ENCODE data around the gene RAD51B.

The RAD51B gene

DNA sequence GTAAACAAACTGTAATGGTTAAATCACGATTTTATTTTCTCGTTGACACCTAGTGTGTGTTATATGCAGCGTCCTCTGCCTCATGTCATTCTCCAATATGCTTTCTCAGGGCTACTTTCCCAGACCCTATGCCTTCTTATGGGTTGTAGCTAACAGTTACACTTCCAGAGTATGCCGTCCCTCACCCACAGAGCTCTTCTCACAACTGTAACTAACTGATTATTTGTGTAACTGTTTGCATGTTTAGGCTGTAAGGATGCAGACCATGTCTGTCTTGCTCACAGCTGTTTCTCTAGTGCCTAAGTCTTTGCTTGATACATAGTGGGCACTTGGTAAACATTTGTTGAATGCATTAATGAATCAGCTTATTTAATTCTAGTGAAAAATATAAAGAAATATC lies 555.8 kb downstream of the RAD51B start:
- no peak for DNase-seq

DNA sequence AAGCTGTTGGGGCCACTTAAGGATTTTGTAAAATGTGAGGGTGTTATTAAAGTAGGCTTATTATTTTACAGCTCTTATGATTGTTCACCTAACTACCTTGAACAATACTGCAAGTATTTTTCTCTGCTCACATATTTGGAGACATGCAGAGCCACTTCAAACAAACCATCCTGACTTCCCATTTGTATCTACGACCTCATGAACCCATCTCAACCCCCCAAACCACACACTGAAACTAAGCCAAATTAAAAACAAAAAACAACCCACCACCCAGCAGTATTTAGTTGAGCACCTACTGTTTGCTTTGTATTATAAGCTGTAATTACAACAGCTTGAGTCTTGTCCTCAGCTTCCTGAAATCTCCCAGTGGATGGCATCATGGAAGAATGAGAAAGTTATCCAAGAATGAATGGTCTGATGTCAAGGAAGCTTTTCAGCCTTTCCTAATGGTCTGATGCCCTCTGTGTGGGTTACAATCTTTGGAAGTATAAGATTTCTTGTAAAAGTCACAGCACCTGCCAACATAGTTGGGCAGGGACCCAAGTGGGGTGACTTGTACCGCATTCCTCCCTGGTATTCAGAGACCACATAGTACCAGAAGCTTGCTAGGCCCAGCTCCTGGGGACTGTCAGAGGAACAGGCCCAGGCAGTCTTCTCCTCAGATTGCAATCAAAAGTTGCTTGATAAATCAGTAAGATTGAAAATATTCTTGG lies 556.6 kb downstream of the RAD51B start:
- no peak for DNase-seq

DNA sequence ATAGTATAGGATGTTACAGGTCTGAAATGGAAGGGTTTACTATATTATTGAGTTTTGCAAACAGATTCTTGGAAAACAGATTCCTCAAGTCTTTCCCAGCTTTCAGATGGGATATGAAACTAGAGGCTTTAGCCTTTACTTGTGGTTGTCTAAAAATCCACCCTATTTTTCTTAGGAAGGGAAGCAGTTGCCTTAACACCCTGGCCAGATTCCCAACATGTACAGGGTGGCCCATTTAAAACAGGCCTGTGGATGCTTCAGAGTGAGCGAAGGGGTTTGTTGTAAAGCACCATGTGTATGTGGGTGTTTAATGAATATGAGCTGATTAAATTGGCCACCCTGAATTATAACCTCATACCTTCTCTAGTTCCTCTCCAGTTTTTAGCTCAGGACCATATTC lies 557.4 kb downstream of the RAD51B start:
- no peak for DNase-seq

DNA sequence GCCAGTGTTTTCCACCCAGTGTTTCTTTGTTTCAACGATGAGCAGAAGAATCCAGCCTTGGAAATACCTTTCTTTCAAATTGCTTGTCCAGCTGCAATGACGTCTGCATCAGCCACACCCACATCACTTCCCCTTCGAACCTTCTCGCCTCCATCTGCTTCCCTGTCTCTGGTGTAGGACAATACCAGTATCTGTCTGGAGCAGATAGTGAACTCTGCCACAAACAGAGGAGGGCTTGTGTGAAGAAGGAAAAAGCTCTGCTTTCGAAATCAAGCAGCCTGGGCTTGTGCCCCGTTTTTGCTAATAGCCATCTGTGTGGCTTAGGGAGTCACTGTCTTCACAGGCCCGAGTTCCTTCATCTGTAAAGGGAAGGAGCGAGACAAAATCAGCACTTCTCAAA lies 557.9 kb downstream of the RAD51B start:
- DNase-seq = peak; percentile 34

DNA sequence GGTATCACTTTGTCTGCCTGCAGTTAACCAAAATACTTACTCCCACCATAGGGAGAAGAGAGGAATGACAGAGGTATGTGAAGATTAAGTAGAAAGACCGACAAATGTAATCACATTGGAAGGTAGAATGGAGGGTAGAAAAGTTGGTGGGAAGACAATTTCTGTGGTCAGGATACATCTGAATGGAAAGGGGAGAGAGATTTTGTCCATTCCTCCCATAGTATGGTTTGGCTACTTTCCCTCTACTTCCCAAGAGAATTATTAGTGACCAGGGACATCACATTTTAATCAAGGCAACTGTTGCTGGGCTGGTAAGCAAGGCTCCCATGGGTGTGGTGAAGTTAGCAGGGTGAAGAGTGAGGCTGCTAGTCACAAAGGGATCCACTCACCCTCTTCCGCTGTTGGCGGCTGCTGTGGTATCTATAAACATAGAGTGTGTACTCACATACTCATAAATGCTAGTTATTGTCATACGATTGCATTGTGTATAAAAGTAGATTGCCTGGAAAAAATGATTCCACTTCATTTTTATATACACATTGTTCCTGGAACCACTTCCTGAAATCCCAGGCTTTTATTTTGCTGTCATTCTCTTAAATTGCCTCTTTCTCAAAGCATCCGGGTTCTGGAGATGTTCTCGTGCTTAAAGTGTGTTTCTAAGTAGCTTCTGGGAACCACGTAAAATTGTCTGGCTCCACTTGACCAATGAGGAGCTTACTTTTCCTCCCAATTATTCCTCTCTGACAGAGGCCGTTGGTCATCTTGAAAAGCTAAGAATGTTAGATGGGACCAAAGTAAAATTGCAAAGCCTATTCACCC lies 560.1 kb downstream of the RAD51B start:
- no peak for DNase-seq

DNA sequence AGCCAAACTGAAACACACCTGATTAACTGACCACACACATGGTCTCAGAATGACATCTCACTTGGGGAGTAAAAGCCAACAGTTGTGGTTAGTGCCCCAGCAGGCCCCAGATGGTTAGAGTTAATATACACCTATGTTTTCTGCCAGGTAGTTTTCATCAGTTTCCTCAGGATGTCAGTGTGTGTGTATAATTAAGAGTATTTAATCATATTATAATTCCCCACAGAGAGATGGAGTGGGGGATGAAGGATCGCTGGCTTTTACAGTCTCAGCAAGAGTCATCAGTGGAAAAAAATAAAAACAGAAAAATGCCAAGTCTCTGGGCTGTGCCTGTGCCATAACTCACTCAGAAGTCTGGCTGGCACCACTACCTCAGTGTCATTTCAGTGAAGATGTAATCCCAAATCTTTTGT lies 560.8 kb downstream of the RAD51B start:
- DNase-seq = no peak

DNA sequence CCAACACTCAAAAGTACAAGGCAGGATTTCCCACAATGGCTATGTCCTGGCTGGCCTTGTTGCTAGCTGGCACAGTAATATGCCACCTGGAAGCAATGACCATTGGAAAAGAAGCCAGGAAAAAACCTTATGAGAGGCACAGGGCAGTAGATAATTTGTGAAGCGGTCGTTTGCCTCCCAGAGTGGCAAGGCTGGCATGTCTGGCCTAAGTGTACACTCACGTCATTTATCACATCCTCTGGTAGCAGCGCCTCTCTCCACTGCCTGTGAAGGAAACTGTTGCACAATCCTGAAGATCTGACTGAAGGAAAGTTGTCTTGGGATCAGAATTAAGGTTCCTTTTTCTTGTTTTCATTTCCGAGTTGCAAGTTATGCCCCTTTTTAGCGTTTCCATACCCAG lies 564.8 kb downstream of the RAD51B start:
- peak; percentile 5 for DNase-seq

DNA sequence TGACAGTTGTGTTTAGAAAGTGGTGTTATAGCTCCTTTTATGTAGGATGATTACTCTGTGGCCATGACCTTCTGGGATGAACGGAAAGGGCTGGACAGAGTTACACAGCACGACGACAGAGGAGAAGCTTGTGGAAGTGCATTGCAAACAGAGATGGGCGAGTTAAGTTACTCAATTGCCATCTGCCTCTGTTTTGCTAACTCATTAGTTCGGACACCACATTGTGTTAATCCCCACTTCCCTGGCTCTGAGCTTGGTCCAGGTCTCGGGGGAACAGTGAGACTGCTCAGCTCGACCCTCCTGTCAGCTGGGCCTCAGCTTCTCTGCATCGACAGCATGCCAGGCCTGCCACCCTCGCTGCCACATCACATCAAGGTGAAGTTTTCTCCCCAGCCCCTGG lies 565.3 kb downstream of the RAD51B start:
- peak; percentile 54 for DNase-seq

DNA sequence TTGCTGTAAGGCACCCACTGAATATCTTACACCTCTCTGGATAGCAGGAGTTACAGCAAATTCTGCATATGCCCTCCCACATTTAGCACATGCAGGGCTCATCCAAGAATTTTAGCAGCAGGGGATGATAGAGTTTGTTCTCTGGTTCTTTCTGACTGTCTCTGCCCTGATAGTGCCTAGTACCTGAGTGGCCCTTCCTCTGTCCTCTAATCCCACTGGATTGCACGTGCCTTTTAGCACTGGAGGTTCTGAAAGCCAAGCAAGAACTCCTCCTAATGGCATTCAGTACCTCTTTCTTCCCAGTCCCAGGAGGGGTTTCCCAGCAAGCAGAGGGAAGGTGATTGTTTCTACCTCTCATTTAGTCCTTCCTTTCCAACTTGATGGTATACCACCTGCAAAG lies 566.9 kb downstream of the RAD51B start:
- no peak for DNase-seq

DNA sequence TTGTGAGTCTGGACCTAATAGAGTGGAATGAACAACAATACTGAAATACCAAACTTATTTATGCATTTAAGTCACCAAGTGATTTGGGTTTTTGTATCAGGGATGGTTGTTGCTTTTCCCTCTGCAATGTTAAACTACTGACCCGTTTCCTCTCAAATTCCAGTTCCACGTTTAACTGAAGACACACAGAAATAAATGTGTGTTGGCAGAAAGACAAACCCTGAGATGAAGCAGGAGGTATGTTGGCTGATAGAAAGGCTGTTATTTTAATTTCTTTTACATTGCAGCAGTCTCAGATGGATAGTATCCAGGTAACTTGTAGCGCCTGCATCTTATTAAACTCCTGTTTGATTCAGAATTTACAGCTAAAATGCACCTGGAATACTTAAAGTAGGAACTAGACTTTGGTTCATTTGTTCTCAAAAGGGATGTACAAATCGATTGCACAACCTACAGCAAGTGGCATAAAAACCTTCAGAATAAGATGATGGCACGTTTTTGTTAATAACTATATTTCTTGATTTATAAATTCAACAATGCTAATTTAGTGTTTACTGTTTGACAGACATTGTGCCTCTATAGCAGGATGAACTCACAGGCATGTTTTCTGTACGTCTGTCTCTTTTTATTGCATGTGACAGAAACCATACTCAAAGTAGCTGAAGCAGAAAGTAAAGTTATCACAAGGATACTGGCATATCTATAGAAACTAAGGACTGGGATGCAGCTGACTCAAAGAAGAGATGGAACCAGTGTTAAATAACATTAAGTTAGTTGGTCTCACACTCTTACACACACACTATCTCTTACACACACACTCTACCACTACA lies 567.6 kb downstream of the RAD51B start:
- DNase-seq = no peak

DNA sequence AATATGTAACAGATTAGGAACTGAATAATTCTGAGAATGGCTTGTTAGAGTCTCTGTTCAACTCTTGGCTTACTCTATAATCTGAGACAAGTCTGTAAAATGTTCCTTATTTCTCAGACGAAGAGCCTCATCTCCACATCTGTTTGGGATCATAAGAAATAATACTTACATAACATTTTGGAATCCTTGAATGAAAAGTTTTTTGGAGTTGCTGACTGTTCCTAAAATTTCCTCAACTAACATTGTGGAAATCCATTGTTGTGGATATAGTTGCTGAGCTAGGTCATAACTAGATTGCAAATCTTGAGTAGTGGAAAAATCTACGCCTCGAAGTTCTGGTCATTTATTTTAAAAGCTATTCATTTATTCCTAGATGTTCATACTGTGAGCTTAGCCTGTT lies 570.4 kb downstream of the RAD51B start:
- no peak for DNase-seq

DNA sequence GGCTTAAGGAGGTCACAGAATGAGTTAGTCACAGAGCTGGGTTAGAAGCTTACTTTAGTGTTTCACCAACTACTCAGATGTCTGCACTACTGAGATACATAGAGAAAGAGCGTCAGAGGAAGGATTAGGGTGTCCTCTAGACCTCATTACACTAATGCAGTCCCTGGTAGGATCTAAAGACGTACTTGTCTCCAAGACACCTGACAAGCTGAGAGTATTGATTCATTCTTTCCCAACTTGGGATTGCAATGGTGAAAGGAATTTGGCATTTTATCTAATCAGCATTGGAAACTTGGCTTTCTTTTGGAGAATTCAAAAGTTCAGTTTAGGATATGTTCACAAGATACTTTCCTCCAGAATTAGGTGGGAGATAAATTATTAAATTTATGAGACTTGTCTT lies 571.2 kb downstream of the RAD51B start:
- no peak for DNase-seq

DNA sequence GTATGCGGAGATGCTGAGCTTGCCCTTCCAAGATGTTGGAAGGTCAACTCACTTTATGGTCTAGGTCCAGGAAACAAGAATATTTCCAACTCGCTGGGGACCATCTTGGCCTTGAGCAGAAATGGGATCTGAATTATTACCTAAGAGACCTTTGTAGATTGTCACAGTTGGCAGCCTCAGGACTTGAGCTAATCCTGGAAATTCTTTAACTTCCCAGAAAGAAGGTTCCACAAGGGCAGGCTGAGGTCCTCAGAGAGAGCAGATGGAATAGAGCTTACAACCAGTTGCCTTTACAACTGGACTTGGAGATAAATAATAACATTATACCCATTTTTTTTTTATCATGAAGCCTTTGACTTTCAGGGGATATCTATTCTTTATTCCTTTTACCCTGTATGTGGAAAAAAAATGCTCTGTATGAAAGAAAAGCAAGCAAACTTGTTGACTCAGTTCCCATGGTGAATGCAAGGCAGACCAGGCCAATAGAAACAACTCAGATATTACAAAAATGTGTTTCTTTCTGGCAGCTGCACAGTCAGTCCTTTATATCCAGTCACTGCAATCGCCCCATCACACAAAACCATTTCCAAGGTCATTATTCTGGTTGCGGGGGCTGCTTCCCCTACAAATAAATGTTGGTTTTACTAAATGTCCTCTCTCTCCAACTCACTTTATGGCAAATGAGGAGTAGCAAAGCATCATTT lies 571.9 kb downstream of the RAD51B start:
- no peak for DNase-seq

DNA sequence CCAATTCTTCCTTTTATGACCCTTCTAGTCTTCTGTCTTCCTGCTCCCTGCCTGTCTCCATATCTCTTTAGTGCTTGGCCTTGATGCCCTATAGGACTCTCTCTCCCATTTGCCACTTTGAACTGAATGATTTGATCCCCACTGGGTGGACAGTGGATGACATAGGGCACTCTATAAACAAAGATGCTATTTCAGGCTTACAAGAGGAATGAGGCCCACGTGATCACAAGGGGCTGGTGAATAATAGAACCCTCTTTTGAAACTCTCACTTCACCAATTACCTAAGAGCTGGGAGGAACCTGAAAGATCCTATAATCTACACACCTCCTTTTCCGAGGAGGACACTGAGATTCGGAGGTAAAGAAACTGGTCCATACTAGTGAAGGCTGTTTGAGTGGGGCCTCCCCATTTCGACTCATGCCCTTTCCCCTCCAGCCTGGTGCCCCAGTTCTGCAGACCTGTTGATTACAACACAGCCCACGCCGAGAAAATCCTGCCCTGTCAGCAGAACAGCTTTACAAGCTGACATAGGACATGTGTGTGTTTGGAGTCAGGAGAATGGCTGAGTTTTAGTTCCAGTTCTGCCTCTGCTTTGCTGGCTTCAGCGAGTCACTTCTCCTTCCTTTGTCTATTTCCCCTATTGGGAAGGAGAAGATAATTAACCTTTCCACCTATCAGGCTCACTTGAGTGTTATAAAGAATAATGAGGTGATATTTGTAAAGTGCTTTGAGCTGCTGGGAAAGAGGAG lies 573.0 kb downstream of the RAD51B start:
- DNase-seq = no peak

DNA sequence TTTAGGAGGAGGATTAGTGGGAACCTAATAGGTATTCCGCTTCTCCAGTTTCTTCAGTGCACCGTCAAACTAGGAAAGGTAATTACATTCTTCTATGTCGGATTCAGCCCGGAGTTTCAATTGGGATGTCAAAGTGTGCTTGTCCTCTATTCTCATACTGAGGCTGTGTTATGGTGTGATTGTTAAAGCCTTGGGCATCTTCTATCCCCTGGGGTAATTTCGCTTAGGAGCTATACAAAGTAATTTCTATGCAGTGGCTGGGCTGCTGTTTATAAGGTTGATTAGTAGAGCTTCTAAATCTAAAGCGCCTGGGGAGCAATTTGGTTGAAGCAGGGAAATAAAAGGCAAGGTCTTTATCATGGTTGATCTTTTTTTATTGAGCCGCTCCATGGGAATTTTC lies 573.7 kb downstream of the RAD51B start:
- DNase-seq = no peak

DNA sequence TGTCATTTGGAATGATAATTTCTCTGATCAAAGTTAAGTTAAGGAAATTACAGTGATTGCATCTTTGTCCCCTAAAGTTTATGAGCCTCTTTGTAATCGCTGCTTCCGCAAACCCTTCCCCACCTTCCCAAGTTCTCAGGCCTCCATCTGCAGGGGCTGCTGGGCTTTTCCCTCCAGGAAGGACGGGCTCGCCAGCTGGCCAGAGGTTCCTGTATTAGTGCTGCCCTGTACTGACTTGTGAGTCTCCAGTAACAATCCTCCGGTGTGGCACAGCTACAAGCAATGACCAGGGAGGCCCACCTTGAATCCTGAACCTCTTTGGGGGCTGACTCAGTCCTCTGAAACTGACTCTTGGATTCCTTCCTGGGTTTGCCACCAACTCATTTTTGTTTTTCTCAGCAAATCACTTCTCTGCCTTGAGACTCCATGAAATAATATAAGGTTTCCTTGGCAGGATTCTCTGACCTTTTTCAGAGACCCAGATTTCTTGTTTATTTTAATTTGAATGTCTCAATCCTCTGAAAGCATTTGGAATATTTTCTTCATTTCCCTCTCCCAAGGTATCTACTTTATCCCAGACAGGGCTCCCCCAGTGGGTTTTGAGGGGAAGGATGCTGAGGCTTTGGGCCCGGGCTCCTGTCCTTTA lies 574.7 kb downstream of the RAD51B start:
- no peak for DNase-seq

DNA sequence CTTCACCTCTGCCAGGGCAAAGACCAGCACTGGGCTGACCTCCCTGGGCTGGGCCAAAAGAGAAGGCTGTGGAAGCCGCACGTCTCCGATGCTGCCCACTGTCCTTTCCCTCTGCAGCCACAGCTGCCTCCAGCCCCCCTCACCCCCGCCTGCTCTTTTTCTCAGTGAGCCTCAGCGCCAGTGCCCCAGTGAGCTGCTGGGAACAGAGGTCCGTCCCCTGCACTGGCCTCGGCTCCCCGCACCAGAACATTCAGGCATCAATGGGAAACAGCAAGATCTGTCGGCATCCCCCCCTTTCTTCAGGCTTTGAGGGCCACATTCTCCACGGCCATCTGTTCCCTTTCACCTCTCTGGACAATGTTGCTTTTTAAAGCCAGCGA lies 575.2 kb downstream of the RAD51B start:
- no peak for DNase-seq

DNA sequence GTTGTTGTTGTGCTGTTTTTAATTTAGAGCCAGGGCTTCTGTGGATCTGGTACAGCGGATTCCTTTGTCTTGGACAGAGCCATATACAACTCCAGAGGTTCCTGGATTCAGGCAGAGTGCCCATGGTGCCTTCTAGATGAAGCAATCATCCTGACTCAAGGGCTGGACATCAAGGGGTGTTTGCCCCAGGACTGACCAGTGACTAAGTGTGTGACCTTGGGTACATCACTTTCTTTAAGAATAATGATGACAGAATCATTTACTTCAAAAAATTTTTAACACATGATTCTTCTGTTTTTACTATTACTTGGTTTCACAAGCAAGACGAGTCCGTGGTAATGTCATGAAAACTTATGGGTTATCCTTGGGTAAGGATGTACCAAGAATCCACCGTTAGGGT lies 576.0 kb downstream of the RAD51B start:
- DNase-seq = no peak

DNA sequence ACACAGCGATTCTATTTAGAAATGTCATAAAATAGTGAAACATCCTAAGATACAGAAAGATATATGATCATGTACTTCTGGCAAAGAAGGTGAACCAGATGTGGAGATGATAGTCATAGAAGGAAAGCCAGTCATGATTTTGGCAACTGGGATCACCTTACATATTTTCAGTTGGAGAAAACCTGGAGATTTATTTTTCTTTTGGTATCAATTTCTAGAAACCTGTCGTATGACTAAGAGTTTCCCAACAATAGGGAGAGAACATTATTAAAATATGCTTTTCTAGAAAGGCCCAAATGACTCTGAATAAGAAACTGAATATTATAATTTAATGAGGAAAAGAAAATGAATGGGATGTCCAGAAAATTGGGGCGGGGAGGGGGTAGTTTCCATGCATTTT lies 576.9 kb downstream of the RAD51B start:
- DNase-seq = no peak

DNA sequence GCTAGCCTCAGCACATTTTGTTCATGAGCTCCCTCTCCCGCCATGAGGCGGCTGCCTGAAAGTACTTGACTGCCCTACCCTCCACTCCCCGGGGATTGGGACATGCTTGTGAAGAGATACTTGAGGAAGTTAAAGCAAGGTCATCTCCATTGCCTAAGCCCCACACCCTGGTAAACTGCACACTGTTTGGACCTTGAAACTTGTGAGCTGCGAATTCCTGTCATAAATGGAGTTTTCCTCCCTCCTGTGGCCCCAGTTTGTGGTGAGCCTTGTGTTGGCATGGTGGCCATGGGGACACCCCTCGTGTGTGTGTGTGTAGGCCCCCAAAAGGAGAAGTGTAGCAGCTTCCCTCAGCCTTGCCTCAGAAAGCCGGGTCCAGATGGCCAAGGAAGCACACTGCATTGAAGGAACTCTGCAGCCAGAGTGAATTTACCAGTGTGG lies 577.8 kb downstream of the RAD51B start:
- no peak for DNase-seq

DNA sequence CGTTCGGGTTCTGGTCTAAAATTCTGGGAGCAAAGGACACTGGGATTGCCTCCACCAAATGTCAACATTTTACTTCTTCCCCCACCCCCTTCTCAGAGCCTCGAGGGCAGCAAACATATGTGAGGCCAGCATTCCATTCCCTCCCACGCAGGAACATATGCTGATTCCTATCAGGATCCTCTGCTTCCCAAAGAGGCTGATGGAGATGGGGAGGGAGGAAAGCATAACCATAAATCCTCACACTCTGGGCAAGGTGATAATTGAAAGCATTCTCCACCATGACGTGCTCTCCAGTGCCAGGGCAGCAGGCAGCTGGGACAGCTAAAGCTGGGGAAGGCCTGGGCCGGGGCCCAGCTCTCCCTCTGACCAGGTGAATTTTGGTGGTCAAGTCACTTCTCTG lies 578.2 kb downstream of the RAD51B start:
- no peak for DNase-seq

DNA sequence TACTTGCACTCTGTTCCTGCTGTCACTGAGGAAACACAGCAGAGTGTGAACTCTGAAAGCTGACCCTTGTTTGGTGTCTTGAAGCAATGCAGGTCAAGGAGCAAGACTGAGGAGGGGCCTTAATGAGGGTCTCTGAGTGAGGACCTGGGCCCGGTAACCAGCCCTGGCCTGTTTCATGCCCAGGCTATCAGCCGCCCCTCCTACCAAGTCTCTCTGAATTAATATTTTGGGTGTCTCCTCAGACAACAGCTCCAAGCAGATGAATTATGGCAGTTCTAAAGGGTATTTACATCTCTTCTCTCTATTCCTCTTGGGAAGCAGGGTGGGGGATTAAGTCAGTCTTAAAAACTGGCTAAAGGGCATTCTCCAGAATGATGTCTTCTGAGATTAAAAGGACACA lies 578.8 kb downstream of the RAD51B start:
- no peak for DNase-seq
